RCC 7860 (cell line): ENCODE measurements around the gene BZW1.

ENCODE experiments used
- DNase-seq: peaks from one replicate; pipeline ENCODE4 v3.0.0-alpha.2; 2015; ENCODE audit warnings: low spot score
- FAIRE-seq: peaks from 2 replicates; lab custom pipeline; 2012; peaks lifted over from hg19 to GRCh38; lab: Jason Lieb, UNC

BZW1 gene

DNA sequence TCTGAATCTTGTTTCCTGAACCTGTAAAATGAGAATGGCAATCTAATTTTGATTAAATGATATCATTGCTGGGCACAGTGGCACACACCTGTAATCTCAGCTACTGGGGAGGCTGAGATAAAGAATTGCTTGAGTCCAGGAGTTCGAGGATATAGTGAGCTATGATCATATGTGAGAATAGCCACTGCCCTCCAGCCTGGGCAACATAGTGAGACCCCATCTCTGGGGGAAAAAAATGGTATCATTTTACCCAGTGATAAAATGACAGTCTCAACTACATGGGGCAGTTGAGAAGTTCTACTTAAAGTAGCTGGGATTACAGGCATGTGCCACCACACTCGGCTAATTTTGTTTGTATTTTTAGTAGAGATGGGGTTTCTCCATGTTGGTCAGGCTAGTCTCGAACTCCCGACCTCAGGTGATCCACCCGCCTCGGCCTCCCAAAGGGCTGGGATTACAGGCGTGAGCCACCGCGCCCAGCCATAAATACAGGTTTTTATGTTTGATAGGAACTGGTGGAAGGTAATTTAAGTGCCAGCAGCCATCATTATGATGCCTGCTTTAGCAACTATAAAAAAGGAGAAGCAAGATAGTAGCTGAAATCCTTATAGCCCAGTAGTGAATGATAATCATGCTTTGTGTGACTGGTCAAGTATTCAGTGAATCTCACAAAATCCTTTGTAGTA, 17.0 kb downstream of the BZW1 start:
- no peak for DNase-seq
- no peak for FAIRE-seq

DNA sequence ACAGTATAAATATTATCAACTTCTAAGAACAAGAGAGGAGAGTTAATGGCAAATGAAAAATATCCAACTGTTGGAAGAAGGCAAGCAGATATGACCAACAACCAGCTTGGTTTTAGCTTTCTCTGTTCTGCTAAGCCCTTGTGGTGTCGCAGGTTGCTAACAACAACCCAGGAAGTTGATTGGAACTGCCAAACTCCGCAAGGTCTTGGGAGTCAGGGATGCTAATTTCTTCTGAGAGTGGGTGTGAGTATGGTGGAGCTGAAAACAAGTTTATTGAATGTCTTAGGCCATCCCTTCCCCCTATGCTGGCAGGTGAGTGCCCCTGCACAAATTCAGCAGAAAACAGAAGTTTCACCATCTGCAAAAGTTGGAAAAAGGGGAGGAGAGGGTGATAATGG, 17.5 kb downstream of the BZW1 start:
- no peak for DNase-seq
- FAIRE-seq = no peak

GRCh38 chr2:200834701-200835100, 23.0 kb downstream of the BZW1 start:
- FAIRE-seq (no peak), DNase-seq (no peak)

- FAIRE-seq (no peak), DNase-seq (no peak)
Measured at GRCh38 chr2:200839513-200839912, 27.8 kb downstream of the BZW1 start.

DNA sequence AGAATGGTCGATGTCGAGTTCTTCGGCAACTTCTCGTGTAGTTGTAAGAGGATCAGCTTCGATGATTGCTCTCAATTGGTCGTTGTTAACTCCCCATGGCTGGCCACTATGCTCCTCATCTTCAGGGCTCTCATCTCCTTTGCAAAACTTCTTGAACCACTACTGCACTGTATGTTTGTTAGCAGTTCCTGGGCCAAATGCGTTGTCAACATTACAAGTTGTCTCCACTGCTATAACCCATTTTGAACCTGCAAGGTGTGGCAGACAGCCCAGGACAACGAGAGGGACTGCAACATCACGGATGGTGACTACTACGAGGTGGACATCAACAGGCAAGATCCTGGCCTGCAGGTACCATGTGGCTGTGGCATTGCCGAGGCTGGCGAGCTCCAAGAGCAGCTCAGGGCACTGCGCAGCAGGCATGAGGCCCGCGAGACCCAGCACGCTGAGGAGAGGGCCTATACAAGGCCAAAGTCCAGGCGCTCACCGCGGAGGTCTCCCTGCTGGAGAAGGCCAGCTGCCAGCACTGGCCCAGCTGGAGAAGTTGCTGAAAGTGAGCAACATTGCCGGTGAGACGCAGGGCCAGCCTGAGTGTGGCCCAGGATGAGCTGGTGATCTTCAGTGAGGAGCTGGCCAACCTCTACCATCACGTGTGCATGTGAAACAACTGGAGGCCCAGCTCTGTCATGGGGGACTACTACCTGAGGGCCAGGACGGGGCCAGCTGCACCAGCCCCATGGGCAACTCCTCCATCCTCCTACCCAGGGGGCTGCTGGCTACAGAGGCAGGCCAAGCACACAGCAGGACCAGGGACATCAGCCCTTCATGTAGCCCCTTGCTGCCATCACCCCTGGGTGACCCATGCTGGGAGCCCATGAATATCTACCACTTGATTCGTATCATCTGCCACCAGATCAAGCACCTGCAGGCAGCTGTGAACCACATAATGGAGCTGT, 32.6 kb downstream of the BZW1 start:
- DNase-seq = no peak
- no peak for FAIRE-seq

GRCh38 chr2:200845194-200845593, 33.5 kb downstream of the BZW1 start:
- DNase-seq (no peak), FAIRE-seq (no peak)

DNA sequence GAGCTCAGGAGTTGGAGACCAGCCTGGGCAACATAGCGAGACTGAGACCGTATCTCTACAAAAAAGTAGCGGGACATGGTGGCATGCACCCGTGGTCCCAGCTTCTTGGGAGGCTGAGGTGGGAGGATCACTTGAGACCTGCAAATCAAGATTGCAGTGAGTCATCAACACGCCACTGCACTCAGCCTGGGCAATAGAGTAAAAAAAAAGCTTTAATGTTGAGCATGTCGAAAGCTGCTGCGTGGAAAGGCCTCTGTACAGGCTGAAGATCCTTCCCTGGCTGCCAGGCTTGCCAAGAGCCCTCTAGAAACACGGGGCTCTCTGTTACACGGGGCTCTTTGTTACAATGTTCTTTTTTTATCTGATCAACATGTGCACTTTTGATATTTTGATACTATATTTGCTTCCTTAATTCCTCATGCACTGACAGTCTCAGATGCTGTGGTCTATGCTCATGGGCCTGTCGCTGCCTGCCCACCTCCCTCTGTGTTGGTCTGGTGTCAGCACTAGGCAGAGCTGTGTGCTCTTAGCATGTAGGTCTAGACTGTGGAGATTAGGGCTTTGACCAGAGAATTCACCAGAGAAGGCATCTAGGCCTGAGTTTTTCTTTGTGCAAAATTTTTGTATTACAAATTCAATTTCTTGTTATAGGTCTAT, 34.1 kb downstream of the BZW1 start:
- DNase-seq (no peak), FAIRE-seq (no peak)

DNA sequence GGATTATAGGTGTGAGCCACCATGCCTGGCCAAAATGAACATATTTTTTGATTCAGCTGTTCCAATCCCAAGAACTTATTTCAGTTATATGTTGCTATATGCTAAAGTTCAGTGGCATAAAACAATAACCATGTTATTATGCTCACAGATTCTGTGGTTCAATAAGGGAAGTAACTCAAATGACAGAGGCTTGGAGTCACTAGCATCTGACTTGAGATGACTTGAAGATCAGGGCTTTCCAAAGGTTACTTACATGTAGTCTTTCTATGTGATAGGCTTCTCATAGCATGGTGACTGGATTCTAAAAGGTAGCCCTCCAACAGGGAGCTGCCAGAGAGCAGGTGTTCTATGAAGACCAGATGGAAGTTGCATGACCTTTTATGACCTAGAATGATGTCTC, 35.6 kb downstream of the BZW1 start:
- no peak for DNase-seq
- FAIRE-seq = no peak

- FAIRE-seq (no peak), DNase-seq (no peak)
Measured at GRCh38 chr2:200847939-200848338, 36.2 kb downstream of the BZW1 start.

GRCh38 chr2:200850512-200851256, 39.0 kb downstream of the BZW1 start:
- FAIRE-seq (no peak), DNase-seq (no peak)

- DNase-seq = no peak
Measured at GRCh38 chr2:200851398-200852248, 39.9 kb downstream of the BZW1 start.

DNA sequence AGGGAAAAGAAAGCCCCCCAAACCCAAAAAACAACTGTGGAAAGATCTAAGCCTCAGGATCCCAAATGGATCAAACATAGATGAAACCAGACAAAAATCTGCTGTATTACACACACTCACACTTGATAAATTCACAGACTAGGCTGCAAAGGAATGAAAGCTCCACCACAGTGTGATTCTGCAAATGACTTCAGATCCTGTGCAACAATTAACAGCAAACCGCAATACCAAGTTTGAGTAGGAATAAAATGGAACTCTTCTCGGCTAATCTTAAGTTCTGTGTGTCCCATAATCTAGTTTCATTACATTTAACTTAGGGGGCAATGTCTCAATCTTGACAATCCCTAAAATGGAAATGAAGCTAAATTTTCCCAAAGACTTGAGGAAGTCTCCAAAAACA, 40.9 kb downstream of the BZW1 start:
- no peak for DNase-seq
- FAIRE-seq = no peak

More at GRCh38 chr2:200851398-200852248, 39.9 kb downstream of the BZW1 start:
- no peak for FAIRE-seq

DNA sequence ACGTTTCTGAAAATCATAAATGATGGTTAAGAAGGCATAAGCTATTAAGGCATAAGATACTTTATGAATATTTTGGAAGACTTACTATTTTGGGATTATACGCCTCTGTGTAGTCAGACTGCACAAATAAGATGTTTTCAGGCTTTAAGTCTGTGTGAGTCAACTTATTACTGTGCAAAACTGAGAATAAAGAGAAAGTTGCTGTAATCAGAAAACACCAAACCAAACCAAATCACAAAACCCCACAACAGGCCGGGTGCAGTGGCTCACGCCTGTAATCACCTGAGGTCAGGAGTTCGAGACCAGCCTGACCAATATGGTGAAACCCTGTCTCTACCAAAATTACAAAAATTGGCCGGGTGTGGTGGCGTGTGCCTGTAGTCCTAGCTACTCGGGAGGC, 45.1 kb downstream of the BZW1 start:
- DNase-seq (no peak), FAIRE-seq (no peak)

- FAIRE-seq (no peak), DNase-seq (no peak)
Measured at GRCh38 chr2:200860092-200860795, 48.5 kb downstream of the BZW1 start.

- FAIRE-seq = no peak
- no peak for DNase-seq
Measured at GRCh38 chr2:200861617-200862155, 50.0 kb downstream of the BZW1 start.

DNA sequence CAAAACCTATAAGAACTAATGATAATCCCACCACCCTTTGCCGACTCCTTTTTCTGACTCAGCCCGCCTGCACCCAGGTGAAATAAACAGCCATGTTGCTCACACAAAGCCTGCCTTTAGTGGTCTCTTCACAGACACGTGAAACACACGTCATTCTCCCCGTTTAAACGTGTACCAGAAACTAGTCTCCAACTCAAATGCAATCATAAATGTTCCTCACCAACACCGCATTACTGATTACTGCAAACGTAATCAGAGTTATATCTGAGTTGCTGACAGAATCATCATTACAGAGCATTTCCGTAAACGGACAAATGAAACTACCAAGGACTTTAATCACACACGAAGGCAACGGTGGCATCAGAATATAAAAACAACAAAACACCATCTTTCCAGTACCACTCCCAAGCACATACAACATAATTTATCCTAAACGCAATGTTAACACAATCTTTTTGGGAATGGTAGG, 50.9 kb downstream of the BZW1 start:
- FAIRE-seq (no peak), DNase-seq (peak; percentile 15)

DNA sequence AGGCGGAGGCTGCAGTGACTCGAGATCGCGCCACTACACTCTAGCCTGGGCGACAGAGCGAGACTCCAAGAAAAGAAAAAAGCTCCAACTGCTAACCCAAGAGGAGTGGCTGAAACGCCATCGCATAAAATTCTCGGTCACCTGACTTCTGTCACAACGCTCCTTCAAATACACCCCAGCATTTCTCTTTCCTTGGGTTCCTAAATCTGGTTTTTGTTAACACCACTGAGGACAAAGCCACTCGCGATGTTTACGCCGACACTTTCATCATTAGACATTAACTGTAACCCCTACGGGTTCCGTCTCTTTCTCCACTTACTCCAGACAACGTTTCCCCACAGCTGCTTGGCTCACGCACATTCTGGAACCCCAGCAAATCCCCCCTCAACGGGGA, 52.1 kb downstream of the BZW1 start:
- DNase-seq (no peak), FAIRE-seq (no peak)

GRCh38 chr2:200864176-200865034, 52.7 kb downstream of the BZW1 start, which contains the start of gene CLK1:
Gene CLK1 (minus strand): TSS chr2:200864658. CDS start chr2:200861862, 2,796 bp downstream.
- FAIRE-seq (no peak), DNase-seq (peak; percentile 78)
